ENCODE data around the gene DDIT4. TPM values are rescaled to one million over a fixed set of nuclear protein-coding genes. Genes with fewer than 3 reads are reported as not detected.
"Not testable (repeated sequence)": the region's sequence is repeated elsewhere in the genome, so short reads cannot be mapped to it uniquely, and the experiment has no call there.

DDIT4 gene
- total RNA-seq, 1 donor from 2014 or later = 153 TPM

DNA sequence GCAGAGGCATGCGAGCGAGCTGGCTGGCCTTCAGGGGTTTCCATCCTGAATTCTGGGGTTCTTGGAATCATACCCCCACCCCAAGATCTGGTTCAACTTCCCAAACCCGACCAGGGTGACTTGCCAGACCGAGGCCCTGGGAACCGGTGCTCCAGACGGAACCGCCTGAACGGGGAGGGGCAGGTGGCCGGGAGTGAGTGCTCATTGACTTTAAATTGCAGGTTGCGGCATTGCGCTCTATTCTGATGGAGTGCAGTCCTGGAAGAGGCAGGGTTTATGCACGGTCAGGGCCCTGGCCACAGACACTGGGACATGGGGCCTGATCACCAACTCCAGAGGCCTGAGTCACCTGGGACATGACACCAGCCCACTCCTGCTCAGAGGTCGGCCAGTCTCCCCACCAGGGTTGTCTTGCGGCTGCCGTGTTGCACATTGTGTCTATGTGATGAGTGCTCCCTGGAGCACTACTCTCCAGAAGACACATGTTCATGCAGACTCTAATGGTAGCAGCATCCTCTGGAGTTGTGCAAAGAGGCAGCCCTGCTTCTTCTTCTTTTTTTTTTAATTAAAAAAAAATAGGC lies 5.8 kb upstream of the DDIT4 start:
- no peak for DNase-seq

GRCh38 chr10:72268475-72269200 lies 5.1 kb upstream of the DDIT4 start:
- DNase-seq = not testable (repeated sequence)

DNA sequence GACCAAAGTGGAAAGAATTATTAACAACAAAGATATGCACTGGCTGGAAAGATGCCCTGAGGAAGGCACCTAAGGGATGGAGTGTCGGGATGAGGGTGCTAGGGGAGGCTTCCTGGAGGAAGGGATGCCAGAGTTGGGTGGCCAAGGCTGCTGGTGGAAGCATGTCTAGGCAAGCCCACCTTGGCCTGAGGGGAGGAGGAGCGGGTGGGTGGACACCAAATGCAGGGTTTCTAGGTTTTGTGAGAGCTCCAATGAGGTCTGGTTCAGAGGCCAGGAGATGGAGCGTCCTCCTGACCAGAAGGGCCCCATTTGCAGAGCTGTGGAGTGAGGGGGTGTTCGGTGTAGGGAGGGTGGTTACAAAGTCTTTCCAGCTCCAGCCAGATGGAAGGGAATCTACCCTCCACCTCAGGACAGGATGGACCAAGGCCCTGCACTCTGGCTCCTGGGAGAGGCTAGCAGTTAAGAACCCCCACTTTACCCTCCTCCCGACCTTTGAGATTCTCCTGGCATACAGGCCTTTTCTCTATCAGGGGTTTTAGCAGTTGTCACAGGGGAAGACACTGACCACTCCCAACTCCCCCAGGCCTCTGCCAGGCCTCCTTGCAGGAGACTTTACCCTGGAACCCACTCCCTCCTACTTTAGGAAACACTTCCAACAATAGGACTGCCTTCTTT lies 3.0 kb upstream of the DDIT4 start:
- DNase-seq = no peak

- peak; percentile 96 for DNase-seq
Measured at GRCh38 chr10:72272689-72273409, 875 bp upstream of the DDIT4 start.

DNA sequence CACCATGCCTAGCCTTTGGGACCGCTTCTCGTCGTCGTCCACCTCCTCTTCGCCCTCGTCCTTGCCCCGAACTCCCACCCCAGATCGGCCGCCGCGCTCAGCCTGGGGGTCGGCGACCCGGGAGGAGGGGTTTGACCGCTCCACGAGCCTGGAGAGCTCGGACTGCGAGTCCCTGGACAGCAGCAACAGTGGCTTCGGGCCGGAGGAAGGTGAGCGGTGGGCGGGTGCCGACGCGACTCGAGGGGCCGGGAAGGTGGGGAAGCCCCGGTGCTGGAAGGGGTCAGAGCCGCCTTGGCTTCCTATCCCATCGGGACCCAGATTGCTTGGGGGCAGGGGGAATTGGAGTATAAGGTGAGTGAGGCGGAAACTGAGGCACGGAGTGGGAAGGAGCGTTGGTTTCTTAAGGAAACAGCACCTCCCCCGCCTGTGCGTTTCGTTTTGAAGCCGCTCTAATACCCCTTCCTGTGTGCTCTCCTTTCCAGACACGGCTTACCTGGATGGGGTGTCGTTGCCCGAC lies 547 bp downstream of the DDIT4 start:
- DNase-seq = no peak

DNA sequence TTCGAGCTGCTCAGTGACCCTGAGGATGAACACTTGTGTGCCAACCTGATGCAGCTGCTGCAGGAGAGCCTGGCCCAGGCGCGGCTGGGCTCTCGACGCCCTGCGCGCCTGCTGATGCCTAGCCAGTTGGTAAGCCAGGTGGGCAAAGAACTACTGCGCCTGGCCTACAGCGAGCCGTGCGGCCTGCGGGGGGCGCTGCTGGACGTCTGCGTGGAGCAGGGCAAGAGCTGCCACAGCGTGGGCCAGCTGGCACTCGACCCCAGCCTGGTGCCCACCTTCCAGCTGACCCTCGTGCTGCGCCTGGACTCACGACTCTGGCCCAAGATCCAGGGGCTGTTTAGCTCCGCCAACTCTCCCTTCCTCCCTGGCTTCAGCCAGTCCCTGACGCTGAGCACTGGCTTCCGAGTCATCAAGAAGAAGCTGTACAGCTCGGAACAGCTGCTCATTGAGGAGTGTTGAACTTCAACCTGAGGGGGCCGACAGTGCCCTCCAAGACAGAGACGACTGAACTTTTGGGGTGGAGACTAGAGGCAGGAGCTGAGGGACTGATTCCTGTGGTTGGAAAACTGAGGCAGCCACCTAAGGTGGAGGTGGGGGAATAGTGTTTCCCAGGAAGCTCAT lies 1.1 kb downstream of the DDIT4 start:
- peak; percentile 86 for DNase-seq

DNA sequence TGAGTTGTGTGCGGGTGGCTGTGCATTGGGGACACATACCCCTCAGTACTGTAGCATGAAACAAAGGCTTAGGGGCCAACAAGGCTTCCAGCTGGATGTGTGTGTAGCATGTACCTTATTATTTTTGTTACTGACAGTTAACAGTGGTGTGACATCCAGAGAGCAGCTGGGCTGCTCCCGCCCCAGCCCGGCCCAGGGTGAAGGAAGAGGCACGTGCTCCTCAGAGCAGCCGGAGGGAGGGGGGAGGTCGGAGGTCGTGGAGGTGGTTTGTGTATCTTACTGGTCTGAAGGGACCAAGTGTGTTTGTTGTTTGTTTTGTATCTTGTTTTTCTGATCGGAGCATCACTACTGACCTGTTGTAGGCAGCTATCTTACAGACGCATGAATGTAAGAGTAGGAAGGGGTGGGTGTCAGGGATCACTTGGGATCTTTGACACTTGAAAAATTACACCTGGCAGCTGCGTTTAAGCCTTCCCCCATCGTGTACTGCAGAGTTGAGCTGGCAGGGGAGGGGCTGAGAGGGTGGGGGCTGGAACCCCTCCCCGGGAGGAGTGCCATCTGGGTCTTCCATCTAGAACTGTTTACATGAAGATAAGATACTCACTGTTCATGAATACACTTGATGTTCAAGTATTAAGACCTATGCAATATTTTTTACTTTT lies 1.8 kb downstream of the DDIT4 start:
- DNase-seq = peak; percentile 76

DNA sequence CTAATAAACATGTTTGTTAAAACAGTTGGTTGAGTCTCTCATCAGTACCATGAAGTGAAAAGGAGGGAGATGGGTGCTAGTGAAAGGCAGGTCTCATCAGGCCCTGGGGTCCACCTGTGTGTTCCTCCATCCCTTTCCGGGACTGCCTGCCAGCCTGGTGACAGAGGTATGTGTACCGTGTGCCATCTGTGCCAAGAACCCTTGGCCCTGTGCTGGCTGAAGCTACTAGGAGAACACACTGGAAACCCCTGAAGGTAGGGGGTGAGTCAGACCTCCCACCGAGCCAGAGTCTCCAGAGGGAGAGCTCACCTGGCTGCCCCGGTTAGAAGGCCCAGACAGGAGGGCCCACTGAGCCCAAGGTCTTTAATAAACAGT lies 2.3 kb downstream of the DDIT4 start:
- DNase-seq = no peak

DNA sequence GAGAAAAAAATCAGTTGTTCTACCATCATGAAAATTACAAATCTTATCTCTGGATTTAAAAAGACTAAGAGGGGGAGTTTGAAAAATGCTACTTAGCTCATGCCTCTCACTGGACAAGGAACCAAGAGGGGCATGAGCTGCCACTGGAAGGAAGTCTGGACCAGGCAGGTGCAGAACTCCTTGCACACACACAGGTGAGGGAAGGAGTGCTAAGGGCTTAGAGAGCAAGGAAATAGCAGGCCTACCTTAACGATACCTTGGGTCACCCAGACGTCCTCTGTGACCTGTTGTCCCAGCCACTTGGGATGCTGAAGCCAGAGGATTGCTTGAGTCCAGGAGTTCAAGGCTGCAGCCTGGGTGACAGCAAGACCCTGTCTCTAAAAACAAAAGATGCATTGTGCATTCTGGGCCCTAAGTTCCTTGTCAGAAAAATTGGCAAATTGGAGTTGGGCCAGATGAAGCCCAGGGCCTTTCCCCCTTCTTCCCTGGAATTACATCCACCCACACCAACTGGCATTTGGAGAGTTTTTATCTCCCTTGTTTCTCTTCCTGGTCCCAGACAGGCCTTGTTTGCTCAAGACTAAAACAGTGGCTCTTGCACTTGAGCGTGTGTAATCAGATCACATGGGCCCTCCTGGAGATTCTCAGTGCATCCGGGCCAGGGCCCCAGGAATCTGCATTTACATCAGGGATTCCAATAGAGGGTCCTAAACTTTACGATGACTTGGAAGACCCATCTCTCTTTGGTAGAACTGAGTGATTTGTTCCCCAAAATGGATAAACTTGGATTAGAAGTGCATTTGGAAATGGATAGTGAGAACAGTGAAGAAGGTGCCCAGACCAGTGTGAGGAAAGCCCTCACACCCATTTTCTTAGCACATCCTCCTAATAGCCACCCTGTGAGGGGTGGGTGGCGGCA lies 3.0 kb downstream of the DDIT4 start:
- DNase-seq = no peak

GRCh38 chr10:72277340-72277995 lies 3.7 kb downstream of the DDIT4 start:
- no peak for DNase-seq

- no peak for DNase-seq
Measured at GRCh38 chr10:72277996-72278667, 4.4 kb downstream of the DDIT4 start.

- DNase-seq = no peak
Measured at GRCh38 chr10:72278668-72279393, 5.1 kb downstream of the DDIT4 start.

GRCh38 chr10:72279587-72279986 lies 5.9 kb downstream of the DDIT4 start:
- not testable (repeated sequence) for DNase-seq

GRCh38 chr10:72283131-72283530 lies 9.4 kb downstream of the DDIT4 start:
- no peak for DNase-seq

DNA sequence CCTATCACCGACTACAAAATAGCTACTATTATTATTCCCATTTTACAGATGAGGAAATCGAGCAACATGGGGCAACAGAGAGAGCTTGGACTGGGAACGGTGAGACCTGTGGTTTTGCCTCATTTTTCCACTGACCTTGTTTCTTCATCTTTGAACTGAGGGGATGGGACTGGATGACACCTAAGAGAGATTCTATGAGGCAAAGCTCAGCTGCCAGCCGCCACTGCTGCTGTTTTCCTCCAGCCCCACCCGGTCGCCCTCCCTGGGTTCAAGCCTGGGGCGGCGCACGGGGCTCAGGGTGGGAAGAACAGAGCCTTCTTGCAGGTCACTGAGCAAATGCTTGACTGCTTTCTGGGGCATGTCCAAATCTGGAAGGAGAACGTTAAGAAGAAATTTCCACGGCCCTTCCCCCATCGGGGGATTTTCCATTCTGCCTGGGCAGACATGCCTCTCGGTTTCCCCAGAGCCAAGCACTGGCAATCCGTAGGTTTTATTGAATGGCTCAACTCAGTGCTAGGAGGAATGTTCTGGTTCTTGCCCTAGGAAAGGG lies 12.3 kb downstream of the DDIT4 start:
- peak; percentile 34 for DNase-seq

DNA sequence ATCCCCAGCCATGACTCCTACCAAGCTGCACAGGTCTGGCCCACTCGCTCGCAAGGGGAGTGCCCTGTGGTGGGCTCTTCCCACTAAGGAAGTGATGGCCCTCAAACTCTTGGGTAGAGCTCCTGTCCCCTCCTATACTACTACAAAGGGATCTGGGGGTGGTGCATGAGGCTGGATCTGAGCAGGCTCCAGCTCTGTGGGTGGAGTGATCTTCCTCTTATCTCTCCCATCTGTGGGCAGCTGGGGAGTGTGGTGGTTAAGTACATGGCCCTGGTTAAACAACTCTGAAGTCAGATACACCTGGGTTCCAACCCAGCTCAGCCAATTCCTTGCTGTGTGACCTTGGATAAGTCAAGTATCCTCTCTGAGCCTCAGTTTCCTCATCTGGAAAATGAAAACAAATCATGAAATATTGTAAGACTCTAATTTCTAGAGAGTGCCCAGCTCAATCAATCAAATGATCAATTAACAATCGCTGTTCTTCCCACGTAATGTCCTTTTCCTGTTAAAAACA lies 17.4 kb downstream of the DDIT4 start:
- no peak for DNase-seq

DNA sequence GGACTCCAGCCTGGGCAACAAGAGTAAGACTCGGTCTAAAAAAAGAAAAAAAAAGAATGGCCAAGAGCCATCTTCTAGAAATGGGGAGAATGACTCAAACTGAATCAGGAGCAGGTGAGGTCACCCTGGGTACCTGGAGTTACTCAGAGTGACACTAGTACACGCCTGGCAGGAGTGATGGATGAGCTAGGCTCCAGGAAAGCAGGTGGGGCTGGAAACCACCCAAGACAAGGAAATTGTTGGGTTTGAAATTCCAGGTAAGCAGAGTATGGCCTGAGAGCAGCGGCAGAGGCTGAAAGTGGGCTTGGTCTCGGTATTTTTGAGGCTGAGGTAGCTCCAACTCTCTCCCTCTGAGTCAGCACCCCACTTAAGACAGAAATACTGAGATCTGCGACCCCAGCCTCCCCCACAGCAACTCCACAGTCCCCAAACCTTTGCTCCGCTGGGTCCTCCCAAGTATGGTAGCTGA lies 18.5 kb downstream of the DDIT4 start:
- DNase-seq = no peak

GRCh38 chr10:72295330-72295910 lies 21.7 kb downstream of the DDIT4 start:
- no peak for DNase-seq
